Measurements from ENCODE around the gene TBC1D2.

DNA sequence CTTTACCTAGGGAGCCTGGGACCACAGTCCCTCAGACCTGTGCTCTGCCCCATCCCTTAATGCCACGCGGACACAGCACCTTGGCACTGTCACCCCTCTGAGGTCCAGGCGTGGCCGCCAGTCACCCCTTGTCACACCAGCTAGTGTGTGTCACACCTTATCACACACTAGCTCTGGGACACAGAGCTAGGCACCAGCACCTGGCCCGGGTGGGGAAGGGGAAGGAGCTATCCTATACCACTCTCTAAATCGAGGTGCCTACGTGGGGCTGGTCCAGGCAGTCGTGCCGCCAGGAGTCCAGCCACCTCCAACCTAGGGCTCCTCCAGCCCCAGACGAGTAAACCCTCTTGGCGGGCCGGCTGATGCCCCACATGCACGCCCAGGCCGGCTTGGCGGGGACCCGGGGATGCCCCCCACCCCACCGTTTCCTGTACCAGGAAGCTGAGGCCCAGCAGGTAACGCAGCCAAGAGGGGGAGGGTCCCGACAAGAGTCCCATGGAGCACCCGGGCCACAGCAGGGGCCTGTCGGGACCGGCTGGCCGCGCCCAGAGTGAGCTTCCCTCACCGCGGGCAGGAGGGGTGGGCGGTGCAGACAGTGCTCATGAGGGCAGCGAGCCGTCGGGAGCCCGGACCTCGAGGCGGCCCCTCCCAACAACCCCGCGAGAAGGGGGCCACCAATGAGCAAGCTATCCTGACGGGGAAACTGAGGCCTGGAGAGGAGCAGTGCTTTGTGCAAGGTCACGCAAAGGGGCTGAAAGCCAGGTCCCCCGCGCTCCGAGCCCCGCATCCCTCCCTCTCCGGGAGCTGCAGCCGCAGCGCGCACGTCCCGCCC is 63.6 kb downstream of the TBC1D2 start:
- TF ChIP-seq, protein P1, sequence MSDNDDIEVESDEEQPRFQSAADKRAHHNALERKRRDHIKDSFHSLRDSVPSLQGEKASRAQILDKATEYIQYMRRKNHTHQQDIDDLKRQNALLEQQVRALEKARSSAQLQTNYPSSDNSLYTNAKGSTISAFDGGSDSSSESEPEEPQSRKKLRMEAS (IDR thresholded peaks at IDR 0.05; ENCODE audit: low read depth, low read length), result no peak
- TF ChIP-seq POLR2A (IDR thresholded peaks at IDR 0.05; ENCODE audit: extremely low read depth, insufficient read length) (no peak), MYC (IDR thresholded peaks at IDR 0.05; ENCODE audit: low read depth, low read length) (no peak)
- TF ChIP-seq, protein P2, sequence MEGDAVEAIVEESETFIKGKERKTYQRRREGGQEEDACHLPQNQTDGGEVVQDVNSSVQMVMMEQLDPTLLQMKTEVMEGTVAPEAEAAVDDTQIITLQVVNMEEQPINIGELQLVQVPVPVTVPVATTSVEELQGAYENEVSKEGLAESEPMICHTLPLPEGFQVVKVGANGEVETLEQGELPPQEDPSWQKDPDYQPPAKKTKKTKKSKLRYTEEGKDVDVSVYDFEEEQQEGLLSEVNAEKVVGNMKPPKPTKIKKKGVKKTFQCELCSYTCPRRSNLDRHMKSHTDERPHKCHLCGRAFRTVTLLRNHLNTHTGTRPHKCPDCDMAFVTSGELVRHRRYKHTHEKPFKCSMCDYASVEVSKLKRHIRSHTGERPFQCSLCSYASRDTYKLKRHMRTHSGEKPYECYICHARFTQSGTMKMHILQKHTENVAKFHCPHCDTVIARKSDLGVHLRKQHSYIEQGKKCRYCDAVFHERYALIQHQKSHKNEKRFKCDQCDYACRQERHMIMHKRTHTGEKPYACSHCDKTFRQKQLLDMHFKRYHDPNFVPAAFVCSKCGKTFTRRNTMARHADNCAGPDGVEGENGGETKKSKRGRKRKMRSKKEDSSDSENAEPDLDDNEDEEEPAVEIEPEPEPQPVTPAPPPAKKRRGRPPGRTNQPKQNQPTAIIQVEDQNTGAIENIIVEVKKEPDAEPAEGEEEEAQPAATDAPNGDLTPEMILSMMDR (IDR thresholded peaks at IDR 0.05; ENCODE audit: low read depth, low read length), result no peak

Data from NB4 (cell line).